ENCODE measurements around the gene THAP11. TPM values are rescaled to one million over a fixed set of nuclear protein-coding genes. Genes with fewer than 3 reads are reported as not detected.

THAP11 gene
- total RNA-seq, 1 donor from 2014 or later = 24.9 TPM

DNA sequence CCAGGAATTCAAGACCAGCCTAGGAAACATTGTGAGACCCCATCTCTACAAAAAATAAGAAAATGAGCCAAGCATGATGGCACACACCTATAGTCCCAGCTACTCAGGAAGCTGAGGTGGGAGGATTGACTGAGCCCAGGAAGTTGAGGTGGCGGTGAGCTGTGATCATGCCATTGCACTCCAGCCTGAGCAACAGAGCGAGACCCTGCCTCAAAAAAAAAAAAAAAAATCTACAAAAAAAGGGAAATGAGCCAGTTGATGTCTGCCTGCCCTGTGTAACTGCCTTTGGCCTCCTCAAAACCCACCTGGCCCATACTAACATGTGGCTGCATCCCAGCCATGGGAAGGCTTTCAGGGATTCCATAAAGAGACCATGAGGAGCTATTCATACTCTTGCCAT lies 40.2 kb upstream of the THAP11 start:
- Mint-ChIP-seq H3K4me1 (peaks cover 76% of the 10 kb centered on the region), H3K27me3 (no peaks in the 10 kb centered on the region), H3K4me3 (peak overlapping the region; percentile 52), H3K27ac (peak overlapping the region; percentile 77), H3K36me3 (ENCODE audit: low read depth) (peaks cover 54% of the 10 kb centered on the region), H3K9me3 (no peaks in the 10 kb centered on the region)
- POLR2A ChIA-PET = interaction anchor here (0.6 to 4.5 kb wide), 11 partner anchors 15 to 488 kb away, joined by 3 to 20 read pairs (median 4); partner anchors contain the start of gene GFOD2
- CTCF ChIA-PET = interaction anchor here (0.6 to 2.5 kb wide), 6 partner anchors 15 to 291 kb away, joined by 3 to 13 read pairs (median 4); no protein-coding TSS in a partner anchor
- intact Hi-C loops (cut with micrococcal nuclease) = loop anchor here (2.0 to 10.0 kb wide), 3 partner anchors 15 to 1583 kb away; partner anchors contain the start of genes FHOD1, SLC9A5 and TERF2
- ATAC-seq (ENCODE audit: low read depth) (peak; percentile 6), DNase-seq (peak; percentile 35)
- TF ChIP-seq, protein P1, sequence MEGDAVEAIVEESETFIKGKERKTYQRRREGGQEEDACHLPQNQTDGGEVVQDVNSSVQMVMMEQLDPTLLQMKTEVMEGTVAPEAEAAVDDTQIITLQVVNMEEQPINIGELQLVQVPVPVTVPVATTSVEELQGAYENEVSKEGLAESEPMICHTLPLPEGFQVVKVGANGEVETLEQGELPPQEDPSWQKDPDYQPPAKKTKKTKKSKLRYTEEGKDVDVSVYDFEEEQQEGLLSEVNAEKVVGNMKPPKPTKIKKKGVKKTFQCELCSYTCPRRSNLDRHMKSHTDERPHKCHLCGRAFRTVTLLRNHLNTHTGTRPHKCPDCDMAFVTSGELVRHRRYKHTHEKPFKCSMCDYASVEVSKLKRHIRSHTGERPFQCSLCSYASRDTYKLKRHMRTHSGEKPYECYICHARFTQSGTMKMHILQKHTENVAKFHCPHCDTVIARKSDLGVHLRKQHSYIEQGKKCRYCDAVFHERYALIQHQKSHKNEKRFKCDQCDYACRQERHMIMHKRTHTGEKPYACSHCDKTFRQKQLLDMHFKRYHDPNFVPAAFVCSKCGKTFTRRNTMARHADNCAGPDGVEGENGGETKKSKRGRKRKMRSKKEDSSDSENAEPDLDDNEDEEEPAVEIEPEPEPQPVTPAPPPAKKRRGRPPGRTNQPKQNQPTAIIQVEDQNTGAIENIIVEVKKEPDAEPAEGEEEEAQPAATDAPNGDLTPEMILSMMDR (IDR thresholded peaks at IDR 0.05) = no peak

DNA sequence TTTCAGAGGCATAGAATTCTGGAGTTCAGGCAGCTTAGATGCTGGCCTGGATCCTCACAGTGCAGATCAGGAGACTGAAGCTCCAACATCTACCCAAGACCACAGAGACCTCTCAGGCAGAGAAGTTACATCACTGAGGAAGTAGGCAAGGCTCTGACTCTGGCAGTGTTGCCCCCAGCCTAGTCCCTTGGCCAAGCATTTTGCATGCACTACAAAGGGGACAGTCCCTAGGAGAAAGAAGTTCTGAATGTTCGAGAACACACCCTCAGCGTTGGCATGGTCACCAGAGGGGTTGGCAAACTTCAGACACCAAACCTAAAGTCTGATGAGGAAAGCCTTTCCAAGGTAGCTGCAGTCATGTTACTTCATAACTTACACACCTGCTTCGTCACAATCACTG lies 38.2 kb upstream of the THAP11 start:
- peak overlapping the region; percentile 96 for H3K4me3 Mint-ChIP-seq
- H3K27ac Mint-ChIP-seq = peak overlapping the region; percentile 96
- ATAC-seq (ENCODE audit: low read depth) = peak; percentile 26
- CTCF ChIA-PET = interaction anchor here (0.9 to 2.6 kb wide), 3 partner anchors 12 to 237 kb away, joined by 3 to 17 read pairs (median 4); partner anchors contain the start of gene GFOD2
- intact Hi-C loops (cut with micrococcal nuclease) = loop anchor here (10.0 kb wide), 2 partner anchors 559 to 1581 kb away; partner anchors contain the start of genes FHOD1, SLC9A5 and TERF2
- POLR2A ChIA-PET = interaction anchor here (0.6 to 4.5 kb wide), 8 partner anchors 52 to 571 kb away, joined by 4 to 20 read pairs (median 6); partner anchors contain the start of gene GFOD2
- TF ChIP-seq, protein P1 (IDR thresholded peaks at IDR 0.05) = no peak
- no peaks in the 10 kb centered on the region for H3K27me3 Mint-ChIP-seq
- H3K9me3 Mint-ChIP-seq = no peaks in the 10 kb centered on the region
- DNase-seq = peak; percentile 37
- H3K4me1 Mint-ChIP-seq = peaks cover 71% of the 10 kb centered on the region
- peaks cover 40% of the 10 kb centered on the region for H3K36me3 Mint-ChIP-seq (ENCODE audit: low read depth)

DNA sequence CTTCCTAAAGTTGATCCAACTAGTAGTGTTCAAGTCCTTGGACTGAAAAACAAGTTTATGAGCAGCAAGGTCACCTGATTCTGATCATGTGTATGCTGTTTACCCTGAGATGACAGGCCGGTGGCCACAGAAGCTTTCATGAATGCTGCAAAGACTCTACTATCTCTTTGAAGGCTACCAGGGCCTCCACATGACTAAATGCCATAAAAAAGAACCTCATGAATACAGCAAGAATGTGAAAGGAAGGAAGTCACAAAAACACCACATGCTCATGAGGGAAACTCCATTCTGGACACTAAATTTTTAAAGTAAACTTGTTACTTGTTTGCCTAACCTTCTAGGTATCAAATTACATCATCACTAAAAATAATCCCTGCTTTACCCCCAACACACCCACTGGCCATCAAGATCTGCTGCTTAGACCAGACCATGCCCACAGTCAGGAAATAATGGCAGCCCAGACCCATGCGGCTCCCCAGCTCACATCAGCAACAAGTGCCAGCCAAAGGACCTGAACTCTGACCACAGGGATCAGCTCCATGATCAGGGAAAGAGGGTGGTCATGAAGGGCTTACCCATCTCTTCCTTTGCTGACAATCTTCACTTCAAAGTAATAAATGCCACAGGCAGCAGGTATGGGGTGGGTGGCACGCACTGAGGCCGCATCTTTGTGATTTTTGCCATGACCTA lies 37.1 kb upstream of the THAP11 start:
- H3K4me1 Mint-ChIP-seq = peaks cover 65% of the 10 kb centered on the region
- POLR2A ChIA-PET = no interaction called here

DNA sequence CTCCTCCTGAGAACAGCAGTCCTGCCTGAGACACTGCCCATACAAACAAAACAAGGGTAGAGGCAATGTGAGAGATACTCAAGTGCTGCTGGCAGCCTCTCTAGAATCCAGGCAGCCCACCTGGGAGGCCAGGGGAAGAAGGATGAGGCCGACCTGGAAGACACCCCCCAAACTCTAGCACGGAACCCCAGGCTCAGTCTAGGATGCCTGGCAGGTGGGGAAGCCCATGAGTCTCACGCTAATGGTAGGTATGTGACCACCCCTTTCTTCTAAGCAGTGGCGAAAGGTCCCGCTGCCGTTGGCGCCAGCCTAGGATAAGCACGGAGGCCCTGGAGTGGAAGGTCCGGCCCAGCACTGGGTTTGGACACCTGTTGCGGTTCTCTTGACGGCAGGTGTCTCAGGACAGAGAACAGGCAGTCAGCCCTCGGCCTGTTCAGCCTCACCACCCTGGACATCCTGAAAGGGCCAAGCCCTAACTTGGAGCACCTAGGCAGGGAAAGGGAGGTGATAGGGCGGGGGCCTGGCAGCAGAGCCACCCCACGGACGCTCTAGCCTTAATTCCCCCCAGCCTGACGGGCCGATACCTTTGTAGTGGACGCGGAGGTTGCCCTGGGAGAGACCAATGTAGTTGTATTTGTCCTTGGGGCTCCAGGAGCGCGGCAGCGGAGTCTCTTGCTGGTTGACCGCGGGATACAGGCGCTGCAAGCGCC lies 36.2 kb upstream of the THAP11 start:
- Mint-ChIP-seq H3K36me3 (ENCODE audit: low read depth) (peaks cover 25% of the 10 kb centered on the region), H3K4me1 (peaks cover 56% of the 10 kb centered on the region), H3K9me3 (no peaks in the 10 kb centered on the region), H3K27ac (peak overlapping the region; percentile 96), H3K4me3 (peak overlapping the region; percentile 96), H3K27me3 (no peaks in the 10 kb centered on the region)
- intact Hi-C loops (cut with micrococcal nuclease) = loop anchor here (1.0 to 10.0 kb wide), 18 partner anchors 10 to 1579 kb away; partner anchors contain the start of genes ACD, ATP6V0D1, CTCF and ESRP2
- POLR2A ChIA-PET = interaction anchor here (0.6 to 2.2 kb wide), 18 partner anchors 11 to 505 kb away, joined by 3 to 15 read pairs (median 5); partner anchors contain the start of genes ACD, DDX28, DUS2 and GFOD2
- CTCF ChIA-PET = interaction anchor here (1.5 to 1.9 kb wide), 2 partner anchors 11 to 86 kb away, joined by 4 to 11 read pairs; partner anchors contain the start of gene GFOD2
- TF ChIP-seq, protein P1 (IDR thresholded peaks at IDR 0.05) = no peak
- ATAC-seq (ENCODE audit: low read depth) (no peak), DNase-seq (no peak)

More for the DNA sequence above, 37.1 kb upstream of the THAP11 start:
- Mint-ChIP-seq H3K27me3 (no peaks in the 10 kb centered on the region), H3K36me3 (ENCODE audit: low read depth) (peaks cover 33% of the 10 kb centered on the region), H3K27ac (peak overlapping the region; percentile 96), H3K9me3 (no peaks in the 10 kb centered on the region), H3K4me3 (peak overlapping the region; percentile 96)
- CTCF ChIA-PET = interaction anchor here (1.9 to 2.6 kb wide), 2 partner anchors 11 to 85 kb away, joined by 4 to 17 read pairs; partner anchors contain the start of gene GFOD2
- DNase-seq = no peak
- TF ChIP-seq, protein P1 (IDR thresholded peaks at IDR 0.05) = no peak
- intact Hi-C loops (cut with micrococcal nuclease) = loop anchor here (5.0 to 10.0 kb wide), 4 partner anchors 118 to 1580 kb away; partner anchors contain the start of genes FHOD1, SLC9A5 and TERF2
- ATAC-seq (ENCODE audit: low read depth) = no peak

All from activated B cell treated with CpG ODN at 0.5 μM for 24 hours (primary cell).